Measurements from ENCODE around the gene MATN4. TPM values are rescaled to one million over a fixed set of nuclear protein-coding genes. Genes with fewer than 3 reads are reported as not detected.

MATN4 gene
- total and polyA plus RNA-seq, 2 of the 13 experiments (the other 11 are each of a cell fraction or from before 2014, with no cell fraction given): not detected

DNA sequence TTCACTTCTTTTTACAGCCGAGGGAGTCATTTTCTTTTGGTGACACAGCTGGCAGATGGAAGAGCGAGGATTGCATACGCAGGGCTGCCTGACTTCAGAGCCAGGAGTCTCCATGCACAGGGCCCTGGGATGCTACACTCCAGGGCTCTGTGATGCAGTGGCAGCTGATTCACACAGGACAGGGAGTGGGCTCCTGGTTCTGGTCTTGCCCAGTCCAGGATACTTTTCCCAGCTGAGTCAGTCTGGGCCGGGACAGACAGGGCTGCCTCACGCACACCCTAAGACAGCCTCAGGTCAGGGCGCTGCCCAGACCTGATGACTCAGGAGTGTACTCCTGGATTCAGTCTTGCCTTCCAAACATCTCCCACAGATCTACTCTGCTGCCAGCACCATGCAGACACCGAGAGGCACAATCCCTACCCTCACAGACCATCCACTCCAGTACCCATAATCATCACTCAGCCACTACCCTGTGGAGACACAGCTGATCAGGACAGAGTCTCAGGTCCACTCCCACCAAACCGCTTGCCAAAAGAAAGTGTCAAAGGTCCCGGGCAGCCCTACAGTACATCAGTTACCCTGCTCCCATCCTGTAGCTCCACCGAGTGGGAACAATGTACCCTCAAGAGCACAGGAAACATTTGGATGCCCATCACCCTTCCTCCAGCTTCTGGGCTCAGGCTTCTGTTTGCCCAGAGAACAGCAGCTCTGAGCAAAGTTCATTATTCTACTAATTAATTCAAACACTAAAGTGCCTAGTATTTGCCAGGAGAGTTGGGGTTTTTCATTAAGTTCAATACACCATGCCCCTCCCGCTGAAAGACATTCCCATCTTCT is 28.6 kb upstream of the MATN4 start (continued):
- TF ChIP-seq, protein P1, sequence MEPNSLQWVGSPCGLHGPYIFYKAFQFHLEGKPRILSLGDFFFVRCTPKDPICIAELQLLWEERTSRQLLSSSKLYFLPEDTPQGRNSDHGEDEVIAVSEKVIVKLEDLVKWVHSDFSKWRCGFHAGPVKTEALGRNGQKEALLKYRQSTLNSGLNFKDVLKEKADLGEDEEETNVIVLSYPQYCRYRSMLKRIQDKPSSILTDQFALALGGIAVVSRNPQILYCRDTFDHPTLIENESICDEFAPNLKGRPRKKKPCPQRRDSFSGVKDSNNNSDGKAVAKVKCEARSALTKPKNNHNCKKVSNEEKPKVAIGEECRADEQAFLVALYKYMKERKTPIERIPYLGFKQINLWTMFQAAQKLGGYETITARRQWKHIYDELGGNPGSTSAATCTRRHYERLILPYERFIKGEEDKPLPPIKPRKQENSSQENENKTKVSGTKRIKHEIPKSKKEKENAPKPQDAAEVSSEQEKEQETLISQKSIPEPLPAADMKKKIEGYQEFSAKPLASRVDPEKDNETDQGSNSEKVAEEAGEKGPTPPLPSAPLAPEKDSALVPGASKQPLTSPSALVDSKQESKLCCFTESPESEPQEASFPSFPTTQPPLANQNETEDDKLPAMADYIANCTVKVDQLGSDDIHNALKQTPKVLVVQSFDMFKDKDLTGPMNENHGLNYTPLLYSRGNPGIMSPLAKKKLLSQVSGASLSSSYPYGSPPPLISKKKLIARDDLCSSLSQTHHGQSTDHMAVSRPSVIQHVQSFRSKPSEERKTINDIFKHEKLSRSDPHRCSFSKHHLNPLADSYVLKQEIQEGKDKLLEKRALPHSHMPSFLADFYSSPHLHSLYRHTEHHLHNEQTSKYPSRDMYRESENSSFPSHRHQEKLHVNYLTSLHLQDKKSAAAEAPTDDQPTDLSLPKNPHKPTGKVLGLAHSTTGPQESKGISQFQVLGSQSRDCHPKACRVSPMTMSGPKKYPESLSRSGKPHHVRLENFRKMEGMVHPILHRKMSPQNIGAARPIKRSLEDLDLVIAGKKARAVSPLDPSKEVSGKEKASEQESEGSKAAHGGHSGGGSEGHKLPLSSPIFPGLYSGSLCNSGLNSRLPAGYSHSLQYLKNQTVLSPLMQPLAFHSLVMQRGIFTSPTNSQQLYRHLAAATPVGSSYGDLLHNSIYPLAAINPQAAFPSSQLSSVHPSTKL (CRISPR knock-in tag; IDR thresholded peaks at IDR 0.05): peak; percentile 35; the same call in 1 of the 2 replicates
- TF ChIP-seq, protein P2, sequence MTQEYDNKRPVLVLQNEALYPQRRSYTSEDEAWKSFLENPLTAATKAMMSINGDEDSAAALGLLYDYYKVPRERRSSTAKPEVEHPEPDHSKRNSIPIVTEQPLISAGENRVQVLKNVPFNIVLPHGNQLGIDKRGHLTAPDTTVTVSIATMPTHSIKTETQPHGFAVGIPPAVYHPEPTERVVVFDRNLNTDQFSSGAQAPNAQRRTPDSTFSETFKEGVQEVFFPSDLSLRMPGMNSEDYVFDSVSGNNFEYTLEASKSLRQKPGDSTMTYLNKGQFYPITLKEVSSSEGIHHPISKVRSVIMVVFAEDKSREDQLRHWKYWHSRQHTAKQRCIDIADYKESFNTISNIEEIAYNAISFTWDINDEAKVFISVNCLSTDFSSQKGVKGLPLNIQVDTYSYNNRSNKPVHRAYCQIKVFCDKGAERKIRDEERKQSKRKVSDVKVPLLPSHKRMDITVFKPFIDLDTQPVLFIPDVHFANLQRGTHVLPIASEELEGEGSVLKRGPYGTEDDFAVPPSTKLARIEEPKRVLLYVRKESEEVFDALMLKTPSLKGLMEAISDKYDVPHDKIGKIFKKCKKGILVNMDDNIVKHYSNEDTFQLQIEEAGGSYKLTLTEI (CRISPR knock-in tag; conservative IDR thresholded peaks at IDR 0.05): no peak
- TF ChIP-seq ZNF792 (CRISPR knock-in tag; IDR thresholded peaks at IDR 0.05): peak; percentile 12; the same call in 1 of the 2 replicates
- TF ChIP-seq, protein P3, sequence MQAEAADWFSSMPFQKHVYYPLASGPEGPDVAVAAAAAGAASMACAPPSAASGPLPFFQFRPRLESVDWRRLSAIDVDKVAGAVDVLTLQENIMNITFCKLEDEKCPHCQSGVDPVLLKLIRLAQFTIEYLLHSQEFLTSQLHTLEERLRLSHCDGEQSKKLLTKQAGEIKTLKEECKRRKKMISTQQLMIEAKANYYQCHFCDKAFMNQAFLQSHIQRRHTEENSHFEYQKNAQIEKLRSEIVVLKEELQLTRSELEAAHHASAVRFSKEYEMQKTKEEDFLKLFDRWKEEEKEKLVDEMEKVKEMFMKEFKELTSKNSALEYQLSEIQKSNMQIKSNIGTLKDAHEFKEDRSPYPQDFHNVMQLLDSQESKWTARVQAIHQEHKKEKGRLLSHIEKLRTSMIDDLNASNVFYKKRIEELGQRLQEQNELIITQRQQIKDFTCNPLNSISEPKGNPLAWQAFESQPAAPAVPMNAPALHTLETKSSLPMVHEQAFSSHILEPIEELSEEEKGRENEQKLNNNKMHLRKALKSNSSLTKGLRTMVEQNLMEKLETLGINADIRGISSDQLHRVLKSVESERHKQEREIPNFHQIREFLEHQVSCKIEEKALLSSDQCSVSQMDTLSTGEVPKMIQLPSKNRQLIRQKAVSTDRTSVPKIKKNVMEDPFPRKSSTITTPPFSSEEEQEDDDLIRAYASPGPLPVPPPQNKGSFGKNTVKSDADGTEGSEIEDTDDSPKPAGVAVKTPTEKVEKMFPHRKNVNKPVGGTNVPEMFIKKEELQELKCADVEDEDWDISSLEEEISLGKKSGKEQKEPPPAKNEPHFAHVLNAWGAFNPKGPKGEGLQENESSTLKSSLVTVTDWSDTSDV (CRISPR knock-in tag; IDR thresholded peaks at IDR 0.05): no peak
- TF ChIP-seq CBX1 (IDR thresholded peaks at IDR 0.05; ENCODE audit: low read depth): no peak
- TF ChIP-seq REL (CRISPR knock-in tag; conservative IDR thresholded peaks at IDR 0.05): no peak
- TF ChIP-seq, protein P4, sequence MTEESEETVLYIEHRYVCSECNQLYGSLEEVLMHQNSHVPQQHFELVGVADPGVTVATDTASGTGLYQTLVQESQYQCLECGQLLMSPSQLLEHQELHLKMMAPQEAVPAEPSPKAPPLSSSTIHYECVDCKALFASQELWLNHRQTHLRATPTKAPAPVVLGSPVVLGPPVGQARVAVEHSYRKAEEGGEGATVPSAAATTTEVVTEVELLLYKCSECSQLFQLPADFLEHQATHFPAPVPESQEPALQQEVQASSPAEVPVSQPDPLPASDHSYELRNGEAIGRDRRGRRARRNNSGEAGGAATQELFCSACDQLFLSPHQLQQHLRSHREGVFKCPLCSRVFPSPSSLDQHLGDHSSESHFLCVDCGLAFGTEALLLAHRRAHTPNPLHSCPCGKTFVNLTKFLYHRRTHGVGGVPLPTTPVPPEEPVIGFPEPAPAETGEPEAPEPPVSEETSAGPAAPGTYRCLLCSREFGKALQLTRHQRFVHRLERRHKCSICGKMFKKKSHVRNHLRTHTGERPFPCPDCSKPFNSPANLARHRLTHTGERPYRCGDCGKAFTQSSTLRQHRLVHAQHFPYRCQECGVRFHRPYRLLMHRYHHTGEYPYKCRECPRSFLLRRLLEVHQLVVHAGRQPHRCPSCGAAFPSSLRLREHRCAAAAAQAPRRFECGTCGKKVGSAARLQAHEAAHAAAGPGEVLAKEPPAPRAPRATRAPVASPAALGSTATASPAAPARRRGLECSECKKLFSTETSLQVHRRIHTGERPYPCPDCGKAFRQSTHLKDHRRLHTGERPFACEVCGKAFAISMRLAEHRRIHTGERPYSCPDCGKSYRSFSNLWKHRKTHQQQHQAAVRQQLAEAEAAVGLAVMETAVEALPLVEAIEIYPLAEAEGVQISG (CRISPR knock-in tag; IDR thresholded peaks at IDR 0.05): peak; percentile 72
- no peak for TF ChIP-seq NR3C1 (CRISPR knock-in tag; IDR thresholded peaks at IDR 0.05)
- TF ChIP-seq ZNF670 (CRISPR knock-in tag; IDR thresholded peaks at IDR 0.05; ENCODE audit: borderline replicate concordance): no peak
- peak; percentile 54; the same call in 1 of the 2 replicates for TF ChIP-seq RXRB (CRISPR knock-in tag; IDR thresholded peaks at IDR 0.05; ENCODE audit: borderline replicate concordance)
- peak; percentile 72; the same call in 1 of the 2 replicates for TF ChIP-seq ZSCAN31 (CRISPR knock-in tag; IDR thresholded peaks at IDR 0.05; ENCODE audit: low read depth)
- peak; percentile 14 for TF ChIP-seq XRCC5 (optimal IDR thresholded peaks at IDR 0.05; ENCODE audit: low read length)
- TF ChIP-seq ZNF468 (CRISPR knock-in tag; IDR thresholded peaks at IDR 0.05): no peak
- TF ChIP-seq, protein P5, sequence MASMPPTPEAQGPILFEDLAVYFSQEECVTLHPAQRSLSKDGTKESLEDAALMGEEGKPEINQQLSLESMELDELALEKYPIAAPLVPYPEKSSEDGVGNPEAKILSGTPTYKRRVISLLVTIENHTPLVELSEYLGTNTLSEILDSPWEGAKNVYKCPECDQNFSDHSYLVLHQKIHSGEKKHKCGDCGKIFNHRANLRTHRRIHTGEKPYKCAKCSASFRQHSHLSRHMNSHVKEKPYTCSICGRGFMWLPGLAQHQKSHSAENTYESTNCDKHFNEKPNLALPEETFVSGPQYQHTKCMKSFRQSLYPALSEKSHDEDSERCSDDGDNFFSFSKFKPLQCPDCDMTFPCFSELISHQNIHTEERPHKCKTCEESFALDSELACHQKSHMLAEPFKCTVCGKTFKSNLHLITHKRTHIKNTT (CRISPR knock-in tag; IDR thresholded peaks at IDR 0.05): no peak
- TF ChIP-seq ZNF777 (CRISPR knock-in tag; IDR thresholded peaks at IDR 0.05): no peak
- no peak for TF ChIP-seq ZSCAN29 (CRISPR knock-in tag; conservative IDR thresholded peaks at IDR 0.05)
